Gastrocnemius medialis (tissue), 4 donors: Measurements from ENCODE around the gene HSPB2.

Experiments
- POLR2A ChIP-seq, 2 donors: fragments of 450-650 bp; IDR thresholded peaks; one replicate each; pipeline ENCODE4 v1.6.1; 2017; ENCODE audit warnings: antibody characterized with exemption in 2 of 2, mild to moderate bottlenecking in 2 of 2, moderate library complexity in 2 of 2
- TF ChIP-seq, protein P1 (sequence below), 5 experiments: fragments of 450-650 bp in 3 of 5; fragments of 200-600 bp in 2 of 5; sonication (generic) in 2 of 5; IDR thresholded peaks in 4 of 5; conservative IDR thresholded peaks in 1 of 5; 1 replicate in 4 of 5; 2 replicates in 1 of 5; pipeline ENCODE4 v1.5.1; 2016 to 2019; ENCODE audit warnings: antibody characterized with exemption in 5 of 5, mild to moderate bottlenecking in 3 of 5, moderate library complexity in 3 of 5

DNA sequence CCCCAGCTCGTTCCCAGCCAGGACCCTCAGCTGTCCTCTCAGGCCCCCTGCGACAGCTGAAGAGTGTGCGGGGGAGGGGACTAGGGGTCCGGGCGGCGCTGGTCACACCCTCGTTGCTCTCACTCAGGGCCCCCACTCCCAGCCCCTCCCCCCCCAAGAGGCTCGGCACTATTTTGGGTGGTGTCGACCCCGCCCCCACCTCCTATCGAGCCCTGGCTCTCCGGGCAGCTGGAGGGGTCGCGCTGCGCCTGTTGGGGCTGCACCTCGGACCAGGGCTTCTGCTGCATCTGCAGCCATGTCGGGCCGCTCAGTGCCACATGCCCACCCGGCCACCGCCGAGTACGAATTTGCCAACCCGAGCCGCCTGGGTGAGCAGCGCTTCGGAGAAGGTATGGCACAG lies at the start of gene HSPB2:
- TF ChIP-seq, protein P1, sequence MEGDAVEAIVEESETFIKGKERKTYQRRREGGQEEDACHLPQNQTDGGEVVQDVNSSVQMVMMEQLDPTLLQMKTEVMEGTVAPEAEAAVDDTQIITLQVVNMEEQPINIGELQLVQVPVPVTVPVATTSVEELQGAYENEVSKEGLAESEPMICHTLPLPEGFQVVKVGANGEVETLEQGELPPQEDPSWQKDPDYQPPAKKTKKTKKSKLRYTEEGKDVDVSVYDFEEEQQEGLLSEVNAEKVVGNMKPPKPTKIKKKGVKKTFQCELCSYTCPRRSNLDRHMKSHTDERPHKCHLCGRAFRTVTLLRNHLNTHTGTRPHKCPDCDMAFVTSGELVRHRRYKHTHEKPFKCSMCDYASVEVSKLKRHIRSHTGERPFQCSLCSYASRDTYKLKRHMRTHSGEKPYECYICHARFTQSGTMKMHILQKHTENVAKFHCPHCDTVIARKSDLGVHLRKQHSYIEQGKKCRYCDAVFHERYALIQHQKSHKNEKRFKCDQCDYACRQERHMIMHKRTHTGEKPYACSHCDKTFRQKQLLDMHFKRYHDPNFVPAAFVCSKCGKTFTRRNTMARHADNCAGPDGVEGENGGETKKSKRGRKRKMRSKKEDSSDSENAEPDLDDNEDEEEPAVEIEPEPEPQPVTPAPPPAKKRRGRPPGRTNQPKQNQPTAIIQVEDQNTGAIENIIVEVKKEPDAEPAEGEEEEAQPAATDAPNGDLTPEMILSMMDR (IDR thresholded peaks at IDR 0.05 in 4 of 5, conservative IDR thresholded peaks at IDR 0.05 in 1 of 5), result no peak
- TF ChIP-seq POLR2A (IDR thresholded peaks at IDR 0.05), result no peak
